HepG2 (cell line): Measurements from ENCODE around the gene TMEM250. TPM values are rescaled to one million over a fixed set of nuclear protein-coding genes. Genes with fewer than 3 reads are reported as not detected.

Source experiments
- ATAC-seq: fragments of 200-7000 bp; cut with Tn5 transposase; 3 replicates; pipeline ENCODE4 v1.9.1; 2020; ENCODE audit warnings: mild to moderate bottlenecking, moderate library complexity
- BruUV-seq: library from RNA; stranded (reverse); fragments of 400-500 nt; replicated peaks from 2 replicates; lab custom pipeline; 2021; lab: Mats Ljungman, UMichigan
- CTCF ChIA-PET: fragments of 300-600 bp; formaldehyde crosslinking; extraction: SDS; loops from one replicate; lab custom pipeline; 2021; ENCODE audit warnings: low total read pairs, inconsistent platforms, low intra/inter-chr PET ratio; lab: Yijun Ruan, JAX
- POLR2A ChIA-PET: fragments of 350-600 bp; sonication (Branson Sonifier 250); formaldehyde crosslinking; loops from one replicate; lab custom pipeline; 2020; ENCODE audit warnings: antibody characterized with exemption, inconsistent platforms; lab: Yijun Ruan, JAX
- DNase-seq: peaks from one replicate; pipeline ENCODE4 v3.0.0-alpha.2; 2015; ENCODE audit warnings: low spot score
- FAIRE-seq: peaks from 3 replicates; lab custom pipeline; 2011; peaks lifted over from hg19 to GRCh38; lab: Jason Lieb, UNC
- H2AFZ ChIP-seq: one replicate; pipeline ENCODE4 v1.6.1; 2011; ENCODE audit warnings: low read length, inconsistent platforms
- H3K27ac ChIP-seq: fragments of 300-600 bp; 3 replicates; pipeline ENCODE4 v1.8.0; 2011; ENCODE audit warnings: mixed run types, mild to moderate bottlenecking, mixed read lengths, low read length, inconsistent platforms; ENCODE audit not compliant: insufficient read depth; ENCODE audit errors: extremely low read length
- H3K27me3 ChIP-seq, 2 experiments: fragments of 200-600 bp in 1 of 2; 2 replicates in 1 of 2; 3 replicates in 1 of 2; pipeline versions ENCODE4 v1.6.0 to v1.8.0; 2011; ENCODE audit warnings: low read length in 2 of 2, mild to moderate bottlenecking in 2 of 2, moderate library complexity in 2 of 2, inconsistent platforms in 1 of 2; ENCODE audit not compliant: insufficient read depth in 2 of 2, control insufficient read depth in 1 of 2
- H3K36me3 ChIP-seq, 2 experiments: fragments of 200-600 bp in 1 of 2; replicated peaks in 1 of 2; 2 replicates in 1 of 2; 3 replicates in 1 of 2; pipeline versions ENCODE4 v1.5.1 to v1.8.0; 2011; ENCODE audit warnings: low read length in 2 of 2, inconsistent platforms in 1 of 2; ENCODE audit not compliant: insufficient read depth in 2 of 2, control insufficient read depth in 1 of 2
- H3K4me1 ChIP-seq: 2 replicates; pipeline ENCODE4 v1.5.1; 2012; ENCODE audit warnings: low read length, inconsistent platforms; ENCODE audit not compliant: insufficient read depth
- H3K4me2 ChIP-seq: 2 replicates; pipeline ENCODE4 v1.6.0; 2011; ENCODE audit warnings: low read depth, low read length, inconsistent platforms
- H3K4me3 ChIP-seq, 3 experiments: fragments of 200-600 bp in 1 of 3; sonication (generic), shearing (Covaris generic) in 1 of 3; replicated peaks in 1 of 3; 2 replicates each; pipeline ENCODE4 v1.5.1; 2011 to 2016; ENCODE audit warnings: low read length in 3 of 3, inconsistent platforms in 2 of 3, low read depth in 2 of 3, mild to moderate bottlenecking in 2 of 3, control low read depth in 1 of 3, mixed read lengths in 1 of 3; ENCODE audit not compliant: insufficient read depth in 1 of 3
- H3K79me2 ChIP-seq: one replicate; pipeline ENCODE4 v1.6.1; 2011; ENCODE audit warnings: low read length, inconsistent platforms; ENCODE audit not compliant: insufficient read depth
- H3K9ac ChIP-seq: 2 replicates; pipeline ENCODE4 v1.6.0; 2011; ENCODE audit warnings: mild to moderate bottlenecking, low read depth, low read length, inconsistent platforms; ENCODE audit not compliant: insufficient read depth
- H3K9me3 ChIP-seq: 2 replicates; pipeline ENCODE4 v1.5.1; 2012; ENCODE audit warnings: mild to moderate bottlenecking, low read length
- H4K20me1 ChIP-seq: 2 replicates; pipeline ENCODE4 v1.6.0; 2011; ENCODE audit warnings: inconsistent platforms, mild to moderate bottlenecking, low read length, moderate library complexity; ENCODE audit not compliant: insufficient read depth
- AGO2 ChIP-seq: fragments of 200-400 bp; formaldehyde crosslinking; optimal IDR thresholded peaks from 2 replicates; pipeline ENCODE3; 2017; ENCODE audit warnings: mild to moderate bottlenecking, low read depth, low read length, moderate library complexity
- AKAP8 ChIP-seq: sonication (generic); formaldehyde crosslinking; IDR thresholded peaks from 2 replicates; pipeline ENCODE4 v1.5.1; 2020; ENCODE audit warnings: mild to moderate bottlenecking, missing genetic modification reagents
- BCL6 ChIP-seq: IDR thresholded peaks from 2 replicates; pipeline ENCODE4 v1.6.1; 2016; ENCODE audit warnings: missing genetic modification reagents, missing compliant biosample characterization
- PAX8 ChIP-seq: sonication (generic); formaldehyde crosslinking; IDR thresholded peaks from 2 replicates; pipeline ENCODE4 v1.8.0; 2022; ENCODE audit warnings: mild to moderate bottlenecking, missing genetic modification reagents, borderline replicate concordance
- RBFOX2 ChIP-seq: fragments of 200-400 bp; formaldehyde crosslinking; IDR thresholded peaks from 2 replicates; pipeline ENCODE4 v1.6.1; 2017; ENCODE audit warnings: low read depth, mild to moderate bottlenecking, low read length
- REST ChIP-seq, 2 experiments: IDR thresholded peaks; 2 replicates each; pipeline ENCODE4 v1.6.1; 2011 to 2012; ENCODE audit warnings: low read length in 2 of 2, borderline replicate concordance in 1 of 2, low read depth in 1 of 2, mild to moderate bottlenecking in 1 of 2, moderate library complexity in 1 of 2
- WGBS: methylation state at CpG from one replicate; pipeline ENCODE4 v1.1.6; 2017; ENCODE audit warnings: low lambda C conversion rate; 5-methylcytosine and 5-hydroxymethylcytosine counted together
- in situ Hi-C: cut with HindIII; loops from 2 replicates; pipeline ENCODE4 v1.10.0; 2017; ENCODE audit warnings: low pct_unique_long_range_greater_than_20kb; ENCODE audit not compliant: extremely low pct_ligation_motif_present
- intact Hi-C: fragments of 100-400 bp; cut with micrococcal nuclease; formaldehyde crosslinking; loops from one replicate; pipeline ENCODE4 v1.10.0; 2022; ENCODE audit not compliant: unreplicated experiment
- polyA plus RNA-seq, 8 experiments: library from polyadenylated mRNA; depleted of rRNA in 3 of 8; stranded (reverse) in 7 of 8; unstranded in 1 of 8; fragments of >200 nt; fragmentation: Illumina TruSeq in 4 of 8; extraction: Trizol in 4 of 8; gene quantifications; 2 replicates each; pipeline versions ENCODE4 v1.2.1 to v1.2.3, GENCODE V29; 2011 to 2016; ENCODE audit warnings: low read depth in 4 of 8, missing spikeins in 1 of 8, mixed read lengths in 1 of 8; ENCODE audit not compliant: insufficient read depth in 1 of 8
- total RNA-seq, 5 experiments: library from RNA; depleted of rRNA; stranded (reverse); fragments of >200 nt; fragmentation: Illumina TruSeq; extraction: Trizol; gene quantifications; 2 replicates each; pipeline ENCODE4 v1.2.3, GENCODE V29; 2016; ENCODE audit warnings: low read depth in 1 of 5

Gene TMEM250
- total and polyA plus RNA-seq, 2 of the 13 experiments (the other 11 are each of a cell fraction or from before 2014, with no cell fraction given), result 5.5 to 13.9 TPM

- TF ChIP-seq REST (IDR thresholded peaks at IDR 0.05; ENCODE audit: borderline replicate concordance in 1 of 2, low read depth in 1 of 2, low read length in 2 of 2) (no peak), BCL6 (CRISPR knock-in tag) (no peak)
These were observed 1.3 kb downstream of the TMEM250 start (continued) for GRCh38 chr9:136117291-136117915.

- 97% methylated on average over 58 of the region's 69 CpGs for WGBS
- H2AFZ ChIP-seq, result no peak overlapping the region
- H3K4me1 ChIP-seq, result peaks cover 26% of the 10 kb centered on the region
- ATAC-seq (no peak), DNase-seq (no peak), FAIRE-seq (no peak)
- intact Hi-C loops, result no loop called here
- peak overlapping the region; percentile 81; the same call in 1 of the 2 replicates for H3K9ac ChIP-seq
- TF ChIP-seq PAX8 (no peak), RBFOX2 (peak; percentile 60), AGO2 (peak; percentile 16), AKAP8 (CRISPR knock-in tag) (0 out of 2 replicates have a peak, but pooled peaks have one; percentile 12)
- 0 out of 6 replicates have a peak overlapping the region, but pooled peaks of 1 of the 3 experiments have one; percentile 83 for H3K4me3 ChIP-seq
- ChIA-PET CTCF (no interaction called here), POLR2A (interaction anchor here (1.5 to 2.1 kb wide), 4 partner anchors 22 to 113 kb away, joined by 4 to 23 read pairs (median 10); partner anchors contain the start of gene NACC2)
- peak overlapping the region; percentile 96 for H3K27ac ChIP-seq
- in situ Hi-C loops, result no loop called here
- no peaks in the 10 kb centered on the region for H3K36me3 ChIP-seq
- no peaks in the 10 kb centered on the region; a peak in 1 of 5 replicates for H3K27me3 ChIP-seq
- no TSS peak for BruUV-seq
- peak overlapping the region; percentile 96 for H3K4me2 ChIP-seq
- no peaks in the 10 kb centered on the region for H3K9me3 ChIP-seq
- no peaks in the 10 kb centered on the region for H4K20me1 ChIP-seq
- H3K79me2 ChIP-seq, result no peaks in the 10 kb centered on the region
These were observed 2.1 kb downstream of the TMEM250 start for GRCh38 chr9:136116360-136117098.
